Subcutaneous adipose tissue (tissue), 4 donors: Measurements from ENCODE around the gene MAGI1. TPM values are rescaled to one million over a fixed set of nuclear protein-coding genes. Genes with fewer than 3 reads are reported as not detected.

Experiments
- total RNA-seq, 4 donors: library from RNA; depleted of rRNA; stranded (reverse); fragments of >200 nt; gene quantifications; one replicate each; pipeline ENCODE4 v1.1.0, GENCODE V29; 2016
- TF ChIP-seq, protein P1 (sequence below): fragments of 450-650 bp; IDR thresholded peaks from one replicate; pipeline ENCODE4 v1.5.1; 2016; ENCODE audit warnings: low read depth, mild to moderate bottlenecking, control low read depth, antibody characterized with exemption, moderate library complexity

Gene MAGI1
- total RNA-seq, 4 donors from 2014 or later: 15.3 to 56.9 (median 35.4) TPM

DNA sequence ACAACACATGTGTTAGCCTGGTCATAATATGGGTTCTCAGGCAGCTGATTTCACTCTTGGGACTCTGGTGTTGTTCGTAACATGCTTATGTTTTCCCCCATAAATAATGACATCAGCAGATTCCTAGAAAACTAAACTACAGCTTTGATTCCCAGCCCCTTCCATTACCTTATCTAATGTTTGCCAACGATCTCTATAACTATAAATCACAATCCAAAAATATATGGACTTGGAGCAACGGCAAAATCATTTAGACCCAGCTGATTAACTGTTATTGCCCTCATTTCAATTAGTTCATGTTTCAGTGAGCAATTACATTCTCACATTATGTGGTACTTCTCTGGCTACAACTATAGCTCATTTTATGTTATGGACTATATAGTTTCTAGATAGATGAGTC, 531.3 kb downstream of the MAGI1 start:
- TF ChIP-seq, protein P1, sequence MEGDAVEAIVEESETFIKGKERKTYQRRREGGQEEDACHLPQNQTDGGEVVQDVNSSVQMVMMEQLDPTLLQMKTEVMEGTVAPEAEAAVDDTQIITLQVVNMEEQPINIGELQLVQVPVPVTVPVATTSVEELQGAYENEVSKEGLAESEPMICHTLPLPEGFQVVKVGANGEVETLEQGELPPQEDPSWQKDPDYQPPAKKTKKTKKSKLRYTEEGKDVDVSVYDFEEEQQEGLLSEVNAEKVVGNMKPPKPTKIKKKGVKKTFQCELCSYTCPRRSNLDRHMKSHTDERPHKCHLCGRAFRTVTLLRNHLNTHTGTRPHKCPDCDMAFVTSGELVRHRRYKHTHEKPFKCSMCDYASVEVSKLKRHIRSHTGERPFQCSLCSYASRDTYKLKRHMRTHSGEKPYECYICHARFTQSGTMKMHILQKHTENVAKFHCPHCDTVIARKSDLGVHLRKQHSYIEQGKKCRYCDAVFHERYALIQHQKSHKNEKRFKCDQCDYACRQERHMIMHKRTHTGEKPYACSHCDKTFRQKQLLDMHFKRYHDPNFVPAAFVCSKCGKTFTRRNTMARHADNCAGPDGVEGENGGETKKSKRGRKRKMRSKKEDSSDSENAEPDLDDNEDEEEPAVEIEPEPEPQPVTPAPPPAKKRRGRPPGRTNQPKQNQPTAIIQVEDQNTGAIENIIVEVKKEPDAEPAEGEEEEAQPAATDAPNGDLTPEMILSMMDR: no peak

GRCh38 chr3:65503776-65504175, 534.9 kb downstream of the MAGI1 start:
- TF ChIP-seq, protein P1: no peak

- TF ChIP-seq, protein P1: no peak
These were observed 536.2 kb downstream of the MAGI1 start for GRCh38 chr3:65502526-65502925.

GRCh38 chr3:65500398-65501306, 538.1 kb downstream of the MAGI1 start:
- TF ChIP-seq, protein P1: no peak

DNA sequence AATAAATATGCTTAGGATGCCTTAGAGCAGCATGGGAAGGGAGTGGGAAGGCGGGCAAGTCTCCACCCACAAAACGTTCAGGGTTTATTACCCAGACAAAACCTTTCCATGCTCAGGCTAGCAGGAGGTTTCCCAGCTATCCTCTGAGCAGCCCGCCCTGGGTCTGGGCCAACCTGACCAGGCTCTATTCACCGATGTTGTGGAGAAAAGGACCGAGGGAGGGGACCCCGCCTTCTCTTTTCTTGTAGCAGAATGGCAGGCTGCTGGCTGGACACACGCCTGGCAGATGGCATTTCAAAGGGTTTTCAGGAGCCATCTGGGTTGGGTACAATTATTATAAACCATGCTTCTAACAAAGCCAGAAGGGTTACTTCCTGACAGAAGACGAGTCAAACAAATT, 540.9 kb downstream of the MAGI1 start:
- TF ChIP-seq, protein P1: no peak

DNA sequence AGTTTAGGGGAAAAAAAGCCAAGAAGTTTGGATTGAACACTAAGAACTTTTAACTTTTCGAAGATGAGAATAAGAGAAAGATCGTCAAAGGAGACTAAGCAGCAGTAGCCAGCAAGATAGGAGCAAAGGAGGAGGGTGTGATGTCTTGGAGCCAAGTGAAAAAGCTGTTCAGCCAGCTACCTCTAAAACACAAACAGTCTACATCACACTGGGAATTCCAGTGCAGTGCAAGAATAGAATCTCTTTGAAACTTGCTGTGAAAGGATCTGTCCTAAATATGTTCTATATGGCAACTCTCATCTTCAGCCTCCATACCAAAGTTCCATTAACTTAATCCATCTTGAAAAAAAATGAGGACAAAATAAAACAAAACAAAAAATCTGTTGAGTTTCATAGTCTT, 541.5 kb downstream of the MAGI1 start:
- TF ChIP-seq, protein P1: no peak

- TF ChIP-seq, protein P1: no peak
These were observed 544.8 kb downstream of the MAGI1 start for GRCh38 chr3:65493938-65494337.
